Left ventricle myocardium inferior (tissue), 1 donor: Measurements from ENCODE around the gene IL24. TPM values are rescaled to one million over a fixed set of nuclear protein-coding genes. Genes with fewer than 3 reads are reported as not detected.

Experiments
- DNase-seq: peaks from one replicate; pipeline ENCODE4 v3.0.0-alpha.2; 2020
- H3K27ac ChIP-seq: fragments of 200-600 bp; replicated peaks from 2 replicates; pipeline ENCODE4 v1.8.0; 2021
- H3K27me3 ChIP-seq: fragments of 200-600 bp; 2 replicates; pipeline ENCODE4 v1.8.0; 2021; ENCODE audit warnings: low read depth
- H3K36me3 ChIP-seq: fragments of 200-600 bp; 2 replicates; pipeline ENCODE4 v1.8.0; 2021
- H3K4me1 ChIP-seq: fragments of 200-600 bp; 2 replicates; pipeline ENCODE4 v1.8.0; 2021
- H3K4me3 ChIP-seq: fragments of 200-600 bp; 2 replicates; pipeline ENCODE4 v1.8.0; 2021; ENCODE audit warnings: mild to moderate bottlenecking, moderate library complexity
- H3K9me3 ChIP-seq: fragments of 200-600 bp; replicated peaks from 2 replicates; pipeline ENCODE4 v1.8.0; 2021
- CTCF ChIP-seq: fragments of 200-600 bp; IDR thresholded peaks from 2 replicates; pipeline ENCODE4 v1.8.0; 2021; ENCODE audit warnings: antibody characterized with exemption, mild to moderate bottlenecking, borderline replicate concordance
- intact Hi-C: fragments of 100-400 bp; cut with micrococcal nuclease; formaldehyde crosslinking; loops from one replicate; pipeline ENCODE4 v1.11.0; 2022
- total RNA-seq: library from RNA; stranded (reverse); fragmentation: NEBNext Ultra II Directional; extraction: Animal tissue kit (Norgen Biotek cat#: 25700); gene quantifications from one replicate; pipeline ENCODE4 v1.2.1, GENCODE V29; 2021
- donor health status: DM: no; HTN: yes; CAD: no; lungs with severe emphysema.

IL24 gene
- total RNA-seq, 1 donor from 2014 or later = not detected

GRCh38 chr1:206935491-206936067 lies 38.3 kb downstream of the IL24 start:
- H3K4me3 ChIP-seq = no peak overlapping the region
- intact Hi-C loops = no loop called here
- TF ChIP-seq CTCF = peak; percentile 47
- no peak for DNase-seq
- H3K27ac ChIP-seq = no peak overlapping the region
- H3K36me3 ChIP-seq = no peaks in the 10 kb centered on the region
- H3K4me1 ChIP-seq = no peaks in the 10 kb centered on the region
- H3K9me3 ChIP-seq = no peaks in the 10 kb centered on the region
- peaks cover 17% of the 10 kb centered on the region for H3K27me3 ChIP-seq

GRCh38 chr1:206937425-206937824 lies 40.2 kb downstream of the IL24 start:
- Histone ChIP-seq H3K27ac (no peak overlapping the region), H3K36me3 (no peaks in the 10 kb centered on the region), H3K27me3 (peaks cover 17% of the 10 kb centered on the region), H3K4me1 (no peaks in the 10 kb centered on the region), H3K9me3 (no peaks in the 10 kb centered on the region), H3K4me3 (no peak overlapping the region)
- TF ChIP-seq CTCF = no peak
- intact Hi-C loops = no loop called here
- no peak for DNase-seq

GRCh38 chr1:206939131-206939530 lies 41.9 kb downstream of the IL24 start:
- no peak for DNase-seq
- no peak overlapping the region for H3K27ac ChIP-seq
- intact Hi-C loops = no loop called here
- peaks cover 33% of the 10 kb centered on the region for H3K27me3 ChIP-seq
- H3K9me3 ChIP-seq = no peaks in the 10 kb centered on the region
- H3K4me1 ChIP-seq = no peaks in the 10 kb centered on the region
- H3K36me3 ChIP-seq = no peaks in the 10 kb centered on the region
- TF ChIP-seq CTCF = no peak
- H3K4me3 ChIP-seq = no peak overlapping the region

- intact Hi-C loops = no loop called here
- Histone ChIP-seq H3K27me3 (peaks cover 42% of the 10 kb centered on the region), H3K36me3 (no peaks in the 10 kb centered on the region), H3K4me1 (no peaks in the 10 kb centered on the region), H3K9me3 (no peaks in the 10 kb centered on the region), H3K4me3 (no peak overlapping the region), H3K27ac (no peak overlapping the region)
- no peak for TF ChIP-seq CTCF
- DNase-seq = no peak
Observed at GRCh38 chr1:206939841-206940587, 42.8 kb downstream of the IL24 start.

GRCh38 chr1:206940588-206940936 lies 43.3 kb downstream of the IL24 start:
- Histone ChIP-seq H3K9me3 (no peaks in the 10 kb centered on the region), H3K4me1 (no peaks in the 10 kb centered on the region), H3K36me3 (no peaks in the 10 kb centered on the region), H3K4me3 (no peak overlapping the region), H3K27ac (no peak overlapping the region), H3K27me3 (peaks cover 45% of the 10 kb centered on the region)
- intact Hi-C loops = no loop called here
- no peak for TF ChIP-seq CTCF
- no peak for DNase-seq
